Naive B cell (primary cell): Measurements from ENCODE around the gene GYPC. TPM values are rescaled to one million over a fixed set of nuclear protein-coding genes. Genes with fewer than 3 reads are reported as not detected.

Experiments
- ATAC-seq, 2 donors: fragments of 150-1000 bp; cut with Tn5 transposase; 2 replicates each; pipeline ENCODE4 v1.10.0; 2021; ENCODE audit warnings: low read depth in 2 of 2, mild to moderate bottlenecking in 2 of 2, moderate library complexity in 2 of 2
- DNase-seq: peaks from one replicate; pipeline ENCODE4 v3.0.0; 2022
- H3K27ac Mint-ChIP-seq, 6 donors: one replicate each; pipeline ENCODE4 v1.8.0; 2020 to 2022; ENCODE audit warnings: mild to moderate bottlenecking in 6 of 6, mixed read lengths in 6 of 6, moderate library complexity in 5 of 6, inconsistent platforms in 2 of 6
- H3K27me3 Mint-ChIP-seq, 3 donors: one replicate each; pipeline ENCODE4 v1.8.0; 2021 to 2022; ENCODE audit warnings: mixed read lengths in 3 of 3, mild to moderate bottlenecking in 1 of 3
- H3K36me3 Mint-ChIP-seq, 2 donors: one replicate each; pipeline ENCODE4 v1.8.0; 2020 to 2022; ENCODE audit warnings: mixed read lengths in 2 of 2, inconsistent platforms in 1 of 2, mild to moderate bottlenecking in 1 of 2
- H3K4me1 Mint-ChIP-seq, 3 donors: one replicate each; pipeline ENCODE4 v1.8.0; 2020 to 2022; ENCODE audit warnings: mixed read lengths in 3 of 3, inconsistent platforms in 1 of 3, mild to moderate bottlenecking in 1 of 3, moderate library complexity in 1 of 3
- H3K4me3 Mint-ChIP-seq, 8 donors: one replicate each; pipeline ENCODE4 v1.8.0; 2020 to 2022; ENCODE audit warnings: mild to moderate bottlenecking in 8 of 8, mixed read lengths in 8 of 8, moderate library complexity in 8 of 8, inconsistent platforms in 2 of 8
- H3K9me3 Mint-ChIP-seq, 7 donors: one replicate each; pipeline ENCODE4 v1.8.0; 2020 to 2022; ENCODE audit warnings: mixed read lengths in 7 of 7, mild to moderate bottlenecking in 5 of 7, inconsistent platforms in 2 of 7, moderate library complexity in 1 of 7
- polyA plus RNA-seq, 6 donors: library from polyadenylated mRNA; unstranded; fragments of 300-500 nt; fragmentation: Illumina TruSeq; gene quantifications; one replicate each; pipeline ENCODE4 v1.2.3, GENCODE V29; 2021; ENCODE audit warnings: low read depth in 6 of 6

Gene GYPC
- polyA plus RNA-seq, 6 donors from 2014 or later, result 110 to 134 (median 116) TPM

DNA sequence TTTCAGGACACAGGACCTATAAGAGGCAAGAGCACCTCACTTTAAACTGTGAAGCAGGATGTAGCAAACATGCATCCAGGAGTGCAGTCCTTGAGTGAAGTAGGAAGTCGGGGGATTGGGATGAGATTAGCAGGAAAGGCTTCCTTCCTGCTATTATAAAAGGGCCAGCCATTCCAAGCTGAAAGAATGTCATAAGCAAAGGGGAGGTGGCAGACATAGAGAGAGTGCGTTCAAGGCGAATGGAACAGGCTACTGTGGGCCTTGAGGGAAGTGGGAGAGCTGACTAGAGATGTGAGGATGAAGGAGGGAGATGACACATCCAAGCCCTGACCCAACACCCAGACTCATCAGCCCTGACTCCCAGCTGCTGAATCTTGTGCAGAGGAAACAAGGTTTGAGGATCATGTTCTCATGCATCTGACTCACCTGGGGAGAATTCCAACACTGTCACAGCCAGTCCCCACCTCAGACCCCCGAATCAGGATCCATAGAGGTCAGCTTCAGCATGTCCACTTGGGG lies 63.9 kb downstream of the GYPC start:
- no peak overlapping the region for H3K4me3 Mint-ChIP-seq
- ATAC-seq (no peak), DNase-seq (no peak)
- H3K4me1 Mint-ChIP-seq, result peaks cover 8 to 14% (median 8%) of the 10 kb centered on the region in 3 donors
- H3K9me3 Mint-ChIP-seq, result peaks cover 4 to 20% (median 6%) of the 10 kb centered on the region in 7 donors
- H3K27me3 Mint-ChIP-seq, result peaks cover 0 to 31% (median 8%) of the 10 kb centered on the region in 3 donors
- peak overlapping the region in 1 of 6 donors; percentile 76 for H3K27ac Mint-ChIP-seq
- H3K36me3 Mint-ChIP-seq, result peaks cover 8 to 16% of the 10 kb centered on the region in 2 donors

DNA sequence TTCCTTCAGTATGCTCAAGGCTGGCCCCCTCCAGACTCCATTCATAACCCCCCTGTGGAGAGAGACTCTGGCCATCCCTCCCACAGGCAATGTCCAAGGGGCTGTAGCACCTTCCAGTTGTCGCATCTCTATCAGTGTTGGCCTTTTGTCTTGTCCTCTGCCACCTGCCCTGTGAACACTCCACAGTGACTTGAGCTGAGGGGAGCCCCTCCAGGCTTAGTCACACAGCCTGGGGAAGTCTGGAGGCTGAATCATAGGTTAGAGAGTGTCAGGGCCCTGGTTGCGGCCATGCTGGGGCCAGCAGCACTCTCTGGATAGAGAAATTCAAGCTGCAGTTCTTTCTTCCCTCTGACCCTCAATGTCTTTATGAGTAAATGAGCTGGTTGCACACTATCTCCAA lies 64.7 kb downstream of the GYPC start:
- no peak overlapping the region for H3K27ac Mint-ChIP-seq
- DNase-seq, result no peak
- peaks cover 8 to 14% (median 8%) of the 10 kb centered on the region in 3 donors for H3K4me1 Mint-ChIP-seq
- no peak overlapping the region for H3K4me3 Mint-ChIP-seq
- peaks cover 5 to 31% (median 8%) of the 10 kb centered on the region in 3 donors for H3K27me3 Mint-ChIP-seq
- H3K36me3 Mint-ChIP-seq, result peaks cover 13 to 22% of the 10 kb centered on the region in 2 donors
- peaks cover 9 to 27% (median 13%) of the 10 kb centered on the region in 7 donors for H3K9me3 Mint-ChIP-seq
- ATAC-seq, result no peak

- Mint-ChIP-seq H3K36me3 (peaks cover 13 to 22% of the 10 kb centered on the region in 2 donors), H3K4me1 (peaks cover 8 to 14% (median 8%) of the 10 kb centered on the region in 3 donors), H3K9me3 (peaks cover 11 to 41% (median 16%) of the 10 kb centered on the region in 7 donors), H3K27me3 (peaks cover 5 to 31% (median 8%) of the 10 kb centered on the region in 3 donors), H3K4me3 (no peak overlapping the region), H3K27ac (no peak overlapping the region)
- no peak for DNase-seq
- no peak for ATAC-seq
These were observed 66.1 kb downstream of the GYPC start for GRCh38 chr2:126722081-126722480.

DNA sequence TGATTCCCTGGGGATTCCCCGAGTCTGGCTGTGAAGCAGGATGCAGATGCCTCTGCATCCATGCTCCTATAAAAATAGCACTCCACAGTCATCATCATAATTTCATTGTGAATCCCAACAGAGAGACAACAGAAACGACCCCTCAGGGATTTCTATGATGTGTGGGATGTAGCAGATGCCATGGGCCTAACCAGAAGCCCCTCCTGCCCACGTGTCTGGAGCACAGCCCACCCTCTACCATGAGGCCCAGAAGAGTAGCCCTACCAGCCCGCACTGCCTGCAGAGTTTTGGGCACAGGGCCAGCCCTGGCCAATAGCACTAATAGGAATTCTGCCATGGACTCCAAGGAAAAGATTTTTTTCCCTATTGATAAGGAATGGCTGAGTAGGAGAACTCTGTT lies 66.6 kb downstream of the GYPC start:
- Mint-ChIP-seq H3K27ac (no peak overlapping the region), H3K4me1 (peaks cover 8 to 14% (median 8%) of the 10 kb centered on the region in 3 donors), H3K27me3 (peaks cover 5 to 31% (median 8%) of the 10 kb centered on the region in 3 donors), H3K4me3 (no peak overlapping the region), H3K36me3 (peaks cover 13 to 22% of the 10 kb centered on the region in 2 donors), H3K9me3 (peaks cover 11 to 42% (median 16%) of the 10 kb centered on the region in 7 donors)
- ATAC-seq (no peak), DNase-seq (no peak)

- Mint-ChIP-seq H3K27me3 (peaks cover 5 to 25% (median 8%) of the 10 kb centered on the region in 3 donors), H3K36me3 (peaks cover 13 to 22% of the 10 kb centered on the region in 2 donors), H3K4me1 (peaks cover 8 to 14% (median 8%) of the 10 kb centered on the region in 3 donors), H3K9me3 (peaks cover 11 to 42% (median 16%) of the 10 kb centered on the region in 7 donors), H3K4me3 (no peak overlapping the region), H3K27ac (no peak overlapping the region)
- ATAC-seq (no peak), DNase-seq (no peak)
These were observed 67.4 kb downstream of the GYPC start for GRCh38 chr2:126723281-126723815.

DNA sequence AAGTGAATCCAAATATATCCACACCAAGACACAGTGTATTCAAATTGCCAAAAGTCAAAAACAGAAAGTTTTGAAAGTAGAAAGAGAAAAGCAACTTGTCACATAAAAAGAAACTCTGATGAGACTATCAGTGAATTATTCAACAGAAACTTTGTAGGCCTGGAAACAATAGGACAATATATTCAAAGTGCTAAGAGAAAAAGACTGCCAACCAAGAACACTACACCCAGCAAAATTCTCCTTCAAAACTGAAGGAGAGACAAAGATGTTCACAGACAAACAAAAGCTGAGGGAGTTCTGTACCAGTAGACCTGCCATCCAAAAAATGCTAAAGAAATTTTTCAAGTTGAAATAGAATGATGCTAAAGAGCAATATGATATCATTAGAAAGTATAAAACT lies 69.6 kb downstream of the GYPC start:
- ATAC-seq, result no peak

DNA sequence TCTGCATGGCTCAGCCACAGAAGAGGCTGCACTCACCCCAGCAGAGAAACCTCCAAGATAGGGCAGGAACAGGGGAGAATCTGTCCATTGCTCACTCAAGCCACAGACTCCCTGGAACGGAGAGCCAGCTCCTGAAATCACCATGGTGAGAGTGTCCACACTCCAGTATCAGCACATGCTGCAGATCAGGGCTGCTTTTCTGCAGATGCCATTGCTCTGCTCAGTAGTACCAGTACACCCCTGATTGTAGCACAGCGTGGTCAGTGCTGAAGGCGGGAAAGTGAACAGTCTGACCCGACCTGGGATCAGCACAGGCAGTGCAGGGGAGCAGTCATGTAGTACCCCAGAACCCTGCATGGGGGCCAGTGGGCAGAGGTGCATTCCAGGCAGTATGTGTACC lies 73.9 kb downstream of the GYPC start:
- Mint-ChIP-seq H3K36me3 (peaks cover 6 to 7% of the 10 kb centered on the region in 2 donors), H3K4me1 (peaks cover 0 to 8% (median 0%) of the 10 kb centered on the region in 3 donors), H3K4me3 (no peak overlapping the region), H3K27me3 (peaks cover 0 to 13% (median 8%) of the 10 kb centered on the region in 3 donors), H3K27ac (no peak overlapping the region), H3K9me3 (peaks cover 5 to 27% (median 11%) of the 10 kb centered on the region in 7 donors)
- ATAC-seq (no peak), DNase-seq (no peak)

More for the DNA sequence above, 69.6 kb downstream of the GYPC start:
- Mint-ChIP-seq H3K4me3 (no peak overlapping the region), H3K27me3 (peaks cover 0 to 24% (median 13%) of the 10 kb centered on the region in 3 donors), H3K4me1 (no peaks in the 10 kb centered on the region), H3K27ac (no peak overlapping the region), H3K36me3 (peaks cover 13 to 22% of the 10 kb centered on the region in 2 donors), H3K9me3 (peaks cover 11 to 42% (median 16%) of the 10 kb centered on the region in 7 donors)
- DNase-seq, result no peak

DNA sequence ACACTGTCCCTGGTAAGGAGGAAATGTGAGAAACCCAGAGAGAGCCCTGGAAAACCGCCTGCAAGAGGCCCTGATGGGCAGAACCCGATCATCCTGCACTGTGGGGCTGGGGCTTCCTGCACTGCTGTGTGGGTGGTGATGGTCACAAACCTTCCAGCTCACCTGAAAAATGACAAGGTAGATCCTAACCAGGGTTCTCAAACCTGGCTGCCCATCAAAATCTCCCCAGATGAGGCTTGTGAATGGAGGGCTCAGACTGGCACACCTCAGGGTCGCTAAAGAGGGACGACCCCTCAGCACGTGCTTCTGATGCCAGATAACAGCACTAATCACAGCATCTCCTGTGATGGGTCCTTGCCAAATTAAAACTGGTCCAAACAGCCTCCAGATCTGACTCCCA lies 74.7 kb downstream of the GYPC start:
- no peak overlapping the region for H3K4me3 Mint-ChIP-seq
- peaks cover 0 to 8% (median 0%) of the 10 kb centered on the region in 3 donors for H3K4me1 Mint-ChIP-seq
- no peak for ATAC-seq
- no peak for DNase-seq
- H3K27me3 Mint-ChIP-seq, result peaks cover 0 to 8% (median 8%) of the 10 kb centered on the region in 3 donors
- H3K9me3 Mint-ChIP-seq, result peaks cover 0 to 20% (median 4%) of the 10 kb centered on the region in 7 donors
- no peak overlapping the region for H3K27ac Mint-ChIP-seq
- no peaks in the 10 kb centered on the region for H3K36me3 Mint-ChIP-seq

- Mint-ChIP-seq H3K27ac (peak overlapping the region in 1 of 6 donors; percentile 24), H3K4me1 (peaks cover 0 to 8% (median 0%) of the 10 kb centered on the region in 3 donors), H3K4me3 (no peak overlapping the region), H3K27me3 (peaks cover 4 to 8% (median 8%) of the 10 kb centered on the region in 3 donors), H3K9me3 (peaks cover 0 to 13% (median 0%) of the 10 kb centered on the region in 7 donors), H3K36me3 (no peaks in the 10 kb centered on the region)
- DNase-seq (no peak), ATAC-seq (no peak)
These were observed 75.4 kb downstream of the GYPC start for GRCh38 chr2:126731353-126731752.

- Mint-ChIP-seq H3K27ac (no peak overlapping the region), H3K36me3 (no peaks in the 10 kb centered on the region), H3K27me3 (peaks cover 4 to 8% (median 8%) of the 10 kb centered on the region in 3 donors), H3K4me3 (no peak overlapping the region), H3K9me3 (peaks cover 0 to under 1% (median 0%) of the 10 kb centered on the region in 7 donors), H3K4me1 (peaks cover 0 to 8% (median 0%) of the 10 kb centered on the region in 3 donors)
- no peak for ATAC-seq
- DNase-seq, result no peak
These were observed 76.8 kb downstream of the GYPC start for GRCh38 chr2:126732682-126733245.

GRCh38 chr2:126733795-126734194 lies 77.8 kb downstream of the GYPC start:
- H3K27ac Mint-ChIP-seq, result peak overlapping the region in 1 of 6 donors; percentile 7
- ATAC-seq (no peak), DNase-seq (no peak)
- peaks cover 0 to 8% (median 0%) of the 10 kb centered on the region in 3 donors for H3K4me1 Mint-ChIP-seq
- peaks cover 4 to 8% (median 8%) of the 10 kb centered on the region in 3 donors for H3K27me3 Mint-ChIP-seq
- no peaks in the 10 kb centered on the region for H3K36me3 Mint-ChIP-seq
- no peaks in the 10 kb centered on the region for H3K9me3 Mint-ChIP-seq
- H3K4me3 Mint-ChIP-seq, result no peak overlapping the region

- Mint-ChIP-seq H3K27me3 (peaks cover 0 to 8% (median 8%) of the 10 kb centered on the region in 3 donors), H3K36me3 (no peaks in the 10 kb centered on the region), H3K27ac (peak overlapping the region in 1 of 6 donors; percentile 11), H3K9me3 (no peaks in the 10 kb centered on the region), H3K4me3 (no peak overlapping the region), H3K4me1 (peaks cover 0 to 8% (median 0%) of the 10 kb centered on the region in 3 donors)
- ATAC-seq, result no peak
- DNase-seq, result no peak
These were observed 80.3 kb downstream of the GYPC start for GRCh38 chr2:126736133-126736874.

DNA sequence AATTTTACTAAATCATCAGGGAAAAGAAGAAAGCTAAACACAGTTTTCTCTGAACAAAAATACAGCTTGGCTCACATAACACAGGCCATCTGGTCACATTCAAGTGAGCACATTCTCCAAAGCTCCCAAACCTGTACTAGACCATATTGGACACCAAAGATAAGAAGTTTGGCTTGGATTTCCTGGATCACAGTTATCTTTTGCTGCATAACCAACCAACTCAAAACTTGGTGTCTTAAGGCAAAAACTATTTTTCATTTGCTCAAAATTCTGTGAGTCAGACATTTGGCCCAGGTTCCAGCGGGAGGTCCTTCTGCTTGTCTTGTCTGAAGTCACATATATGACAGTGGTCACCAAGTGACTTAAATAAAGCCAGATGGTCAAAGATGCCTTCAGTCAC lies 83.2 kb downstream of the GYPC start:
- peaks cover 0 to 13% (median 1%) of the 10 kb centered on the region in 7 donors for H3K9me3 Mint-ChIP-seq
- no peak overlapping the region for H3K4me3 Mint-ChIP-seq
- H3K27ac Mint-ChIP-seq, result no peak overlapping the region
- peaks cover 0 to 8% (median 0%) of the 10 kb centered on the region in 3 donors for H3K27me3 Mint-ChIP-seq
- ATAC-seq (no peak), DNase-seq (no peak)
- H3K4me1 Mint-ChIP-seq, result no peaks in the 10 kb centered on the region
- no peaks in the 10 kb centered on the region for H3K36me3 Mint-ChIP-seq
